ENCODE measurements around the gene TET3.
A peak's percentile ranks its signal among the peaks of the same experiment; 100 is the strongest.

TET3 gene

GRCh38 chr2:73975731-73976130 is 9.0 kb upstream of the TET3 start:
- Histone ChIP-seq H3K9me3 (no peaks in the 10 kb centered on the region), H4K20me1 (no peaks in the 10 kb centered on the region), H3K4me3 (no peak overlapping the region), H3K4me2 (peak overlapping the region; percentile 45), H3K4me1 (peaks cover 82% of the 10 kb centered on the region), H3K27me3 (no peaks in the 10 kb centered on the region), H3K27ac (peak overlapping the region; percentile 23), H3K36me3 (no peaks in the 10 kb centered on the region), H3K9ac (no peak overlapping the region)
- no peak for TF ChIP-seq Cebpa-rat (IDR thresholded peaks at IDR 0.05)

GRCh38 chr2:73976803-73977202 is 7.9 kb upstream of the TET3 start:
- Histone ChIP-seq H3K9ac (0 out of 2 replicates have a peak overlapping the region, but pooled peaks have one; percentile 16), H3K27me3 (no peaks in the 10 kb centered on the region), H3K4me3 (no peak overlapping the region), H3K9me3 (no peaks in the 10 kb centered on the region), H3K27ac (no peak overlapping the region), H4K20me1 (no peaks in the 10 kb centered on the region), H3K36me3 (no peaks in the 10 kb centered on the region), H3K4me2 (no peak overlapping the region), H3K4me1 (peaks cover 82% of the 10 kb centered on the region)
- TF ChIP-seq Cebpa-rat (IDR thresholded peaks at IDR 0.05), result no peak

- no peak overlapping the region for H3K27ac ChIP-seq
- 0 out of 2 replicates have a peak overlapping the region, but pooled peaks have one; percentile 16 for H3K9ac ChIP-seq
- no peaks in the 10 kb centered on the region for H3K36me3 ChIP-seq
- H3K4me3 ChIP-seq, result no peak overlapping the region
- peaks cover 82% of the 10 kb centered on the region for H3K4me1 ChIP-seq
- H3K4me2 ChIP-seq, result no peak overlapping the region
- H3K9me3 ChIP-seq, result no peaks in the 10 kb centered on the region
- no peak for TF ChIP-seq Cebpa-rat (IDR thresholded peaks at IDR 0.05)
- H4K20me1 ChIP-seq, result no peaks in the 10 kb centered on the region
- no peaks in the 10 kb centered on the region for H3K27me3 ChIP-seq
Observed at GRCh38 chr2:73977466-73977865, 7.2 kb upstream of the TET3 start.

- Histone ChIP-seq H3K9me3 (no peaks in the 10 kb centered on the region), H3K9ac (no peak overlapping the region), H3K4me3 (no peak overlapping the region)
Observed at GRCh38 chr2:73979021-73979420, 5.7 kb upstream of the TET3 start.

GRCh38 chr2:73979686-73980085 is 5.0 kb upstream of the TET3 start:
- H3K9me3 ChIP-seq, result no peaks in the 10 kb centered on the region
- H3K9ac ChIP-seq, result peak overlapping the region; percentile 77; the same call in 1 of the 2 replicates
- H3K4me3 ChIP-seq, result peak overlapping the region; percentile 67; the same call in 1 of the 2 replicates
- H3K27me3 ChIP-seq, result no peaks in the 10 kb centered on the region
- H3K27ac ChIP-seq, result no peak overlapping the region
- peak overlapping the region; percentile 100 for H3K4me2 ChIP-seq
- H3K4me1 ChIP-seq, result peaks cover 82% of the 10 kb centered on the region
- no peaks in the 10 kb centered on the region for H4K20me1 ChIP-seq
- no peak for TF ChIP-seq Cebpa-rat (IDR thresholded peaks at IDR 0.05)
- no peaks in the 10 kb centered on the region for H3K36me3 ChIP-seq

More at GRCh38 chr2:73979021-73979420, 5.7 kb upstream of the TET3 start:
- Histone ChIP-seq H3K36me3 (no peaks in the 10 kb centered on the region), H4K20me1 (no peaks in the 10 kb centered on the region), H3K27me3 (no peaks in the 10 kb centered on the region), H3K4me2 (peak overlapping the region; percentile 100), H3K4me1 (peaks cover 83% of the 10 kb centered on the region), H3K27ac (0 out of 2 replicates have a peak overlapping the region, but pooled peaks have one; percentile 11)
- TF ChIP-seq Cebpa-rat (IDR thresholded peaks at IDR 0.05), result no peak

GRCh38 chr2:73980566-73980965 is 4.1 kb upstream of the TET3 start:
- H3K27me3 ChIP-seq, result no peaks in the 10 kb centered on the region
- peak overlapping the region; percentile 75; the same call in 1 of the 2 replicates for H3K27ac ChIP-seq
- H3K9ac ChIP-seq, result peak overlapping the region; percentile 77; the same call in 1 of the 2 replicates
- H3K36me3 ChIP-seq, result no peaks in the 10 kb centered on the region
- peaks cover 74% of the 10 kb centered on the region for H3K4me1 ChIP-seq
- H4K20me1 ChIP-seq, result 0 out of 2 replicates have a peak, but pooled peaks cover under 1% of the 10 kb centered on the region
- no peak for TF ChIP-seq Cebpa-rat (IDR thresholded peaks at IDR 0.05)
- peak overlapping the region; percentile 67 for H3K4me3 ChIP-seq
- peak overlapping the region; percentile 100 for H3K4me2 ChIP-seq
- H3K9me3 ChIP-seq, result no peaks in the 10 kb centered on the region

GRCh38 chr2:73981081-73982001 is 3.4 kb upstream of the TET3 start:
- Histone ChIP-seq H3K27ac (peak overlapping the region; percentile 75), H3K27me3 (no peaks in the 10 kb centered on the region), H3K4me1 (peaks cover 74% of the 10 kb centered on the region), H4K20me1 (peaks cover 8% of the 10 kb centered on the region), H3K9me3 (no peaks in the 10 kb centered on the region), H3K36me3 (peaks cover 5% of the 10 kb centered on the region), H3K4me2 (peak overlapping the region; percentile 100), H3K9ac (peak overlapping the region; percentile 77), H3K4me3 (peak overlapping the region; percentile 67)
- no peak for TF ChIP-seq Cebpa-rat (IDR thresholded peaks at IDR 0.05)

GRCh38 chr2:73982140-73982617 is 2.5 kb upstream of the TET3 start:
- Histone ChIP-seq H3K9me3 (no peaks in the 10 kb centered on the region), H3K4me3 (0 out of 2 replicates have a peak overlapping the region, but pooled peaks have one; percentile 67), H3K27me3 (no peaks in the 10 kb centered on the region), H3K4me2 (peak overlapping the region; percentile 100), H3K4me1 (peaks cover 81% of the 10 kb centered on the region), H3K9ac (no peak overlapping the region), H4K20me1 (peaks cover 16% of the 10 kb centered on the region), H3K27ac (peak overlapping the region; percentile 75; the same call in 1 of the 2 replicates), H3K36me3 (peaks cover 13% of the 10 kb centered on the region)
- no peak for TF ChIP-seq Cebpa-rat (IDR thresholded peaks at IDR 0.05)

- TF ChIP-seq Cebpa-rat (IDR thresholded peaks at IDR 0.05), result no peak
- Histone ChIP-seq H4K20me1 (peaks cover 30% of the 10 kb centered on the region), H3K4me1 (peaks cover 86% of the 10 kb centered on the region), H3K4me3 (peak overlapping the region; percentile 86), H3K27ac (peak overlapping the region; percentile 100), H3K9ac (peak overlapping the region; percentile 99), H3K9me3 (no peaks in the 10 kb centered on the region), H3K27me3 (no peaks in the 10 kb centered on the region), H3K4me2 (peak overlapping the region; percentile 100), H3K36me3 (peaks cover 27% of the 10 kb centered on the region)
Observed at GRCh38 chr2:73983322-73984202, 1.1 kb upstream of the TET3 start.
